ENCODE data around the gene DBH.

DNA sequence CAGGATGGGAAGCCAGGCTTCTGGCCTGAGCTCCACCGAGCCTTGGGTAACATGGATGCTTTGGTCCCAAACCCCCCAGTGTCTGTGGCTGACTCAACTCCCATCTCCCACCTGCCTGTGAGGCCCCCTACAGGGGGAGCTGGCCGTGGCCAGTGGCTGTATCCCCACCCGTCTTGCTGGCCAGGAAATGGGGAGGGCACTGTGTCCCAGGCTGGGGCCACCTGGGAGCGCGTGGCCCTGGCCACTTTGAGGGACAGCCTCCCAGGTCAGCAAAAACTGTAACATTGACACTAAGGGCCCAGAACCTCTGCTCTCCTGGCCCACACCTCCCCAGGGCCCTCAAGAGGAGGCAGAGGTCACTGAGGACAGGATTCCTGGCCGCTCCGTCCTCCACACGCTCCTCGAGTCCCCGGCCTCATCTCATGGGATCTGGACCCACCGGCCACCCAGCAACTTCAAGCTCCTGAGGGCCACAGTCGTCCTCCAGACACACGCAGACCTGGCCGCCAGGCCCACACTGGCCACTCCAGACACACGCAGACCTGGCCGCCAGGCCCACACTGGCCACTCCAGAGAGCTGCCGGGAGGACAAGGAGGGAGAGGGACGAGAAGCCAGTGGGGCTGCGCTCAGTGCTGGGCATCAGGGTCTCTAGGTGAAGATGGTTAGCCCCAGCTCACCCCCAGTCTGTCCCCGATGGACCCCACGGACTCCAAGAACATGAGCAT, 44.2 kb downstream of the DBH start:
- TF ChIP-seq CTCF (optimal IDR thresholded peaks at IDR 0.05 in 1 of 3, IDR thresholded peaks at IDR 0.05 in 1 of 3, conservative IDR thresholded peaks at IDR 0.05 in 1 of 3; ENCODE audit: extremely low read depth in 1 of 3, insufficient read depth in 2 of 3, low read length in 3 of 3) (no peak), EZH2 (IDR thresholded peaks at IDR 0.05; ENCODE audit: low read length) (no peak)

Data from keratinocyte (primary cell).